Fibroblast of the conjunctiva (primary cell): ENCODE data around the gene CPA2.
A peak's percentile ranks its signal among the peaks of the same experiment; 100 is the strongest.
"Not testable (repeated sequence)": the region's sequence is repeated elsewhere in the genome, so short reads cannot be mapped to it uniquely, and the experiment has no call there.

Experiments
- DNase-seq: peaks from one replicate; pipeline ENCODE4 v3.0.0-alpha.2; 2010; ENCODE audit warnings: low read depth

Gene CPA2

DNA sequence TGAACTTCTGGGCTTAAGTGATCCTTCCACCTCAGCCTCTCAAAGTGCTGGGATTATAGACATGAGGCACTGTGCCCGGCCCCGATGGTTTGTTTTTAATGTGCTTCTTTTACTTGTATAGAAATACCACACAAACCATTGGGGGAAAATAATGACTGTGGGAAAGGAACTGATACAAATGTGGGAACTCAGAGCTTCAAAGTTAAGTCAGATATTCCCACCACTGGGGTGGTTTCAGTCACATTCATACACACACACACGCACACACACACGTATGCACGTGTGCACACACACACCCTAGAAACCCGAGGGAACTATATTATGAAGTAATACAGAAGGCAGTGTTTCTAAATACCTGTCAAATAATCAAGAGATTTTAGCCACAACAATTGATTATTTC, 43.3 kb downstream of the CPA2 start:
- no peak for DNase-seq

DNA sequence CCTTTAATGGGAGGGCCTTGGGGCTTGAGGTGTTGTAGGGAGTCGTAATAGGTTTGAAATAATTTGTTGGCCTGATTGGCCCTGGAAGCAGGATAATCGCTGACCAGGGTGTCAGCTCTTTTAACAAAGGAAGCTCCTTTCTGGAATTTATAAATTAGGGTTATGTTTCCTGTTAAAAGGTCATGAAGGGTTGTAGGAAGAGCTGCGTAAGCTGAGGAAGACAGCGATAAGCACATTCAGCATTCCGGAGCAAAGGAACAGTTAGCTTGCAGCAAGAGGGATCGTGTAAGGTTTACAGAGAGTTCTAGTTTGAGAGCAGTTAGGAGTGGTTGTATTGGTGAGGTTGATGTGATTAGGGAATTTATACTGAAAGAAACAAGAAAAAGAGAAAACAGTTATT, 47.6 kb downstream of the CPA2 start:
- no peak for DNase-seq

DNA sequence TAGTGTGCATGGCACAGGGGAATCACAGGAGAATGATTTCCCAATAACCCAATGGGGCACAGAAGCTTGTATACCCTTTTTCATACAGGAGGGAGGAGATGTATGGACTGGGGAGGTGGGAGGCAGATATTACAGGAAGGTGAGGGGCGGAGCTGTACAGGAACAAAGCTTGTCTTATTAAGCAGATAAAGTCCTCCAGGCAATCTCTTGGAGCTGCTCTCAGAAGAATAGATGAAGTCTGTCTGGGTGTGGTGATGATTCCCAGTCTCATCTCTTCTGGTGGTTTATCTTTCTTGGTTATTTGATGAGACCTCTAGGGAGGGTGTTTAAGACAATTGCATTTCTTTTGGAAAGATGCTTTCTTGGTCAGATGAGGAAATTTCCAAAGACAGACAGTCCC, 52.9 kb downstream of the CPA2 start:
- DNase-seq = no peak

DNA sequence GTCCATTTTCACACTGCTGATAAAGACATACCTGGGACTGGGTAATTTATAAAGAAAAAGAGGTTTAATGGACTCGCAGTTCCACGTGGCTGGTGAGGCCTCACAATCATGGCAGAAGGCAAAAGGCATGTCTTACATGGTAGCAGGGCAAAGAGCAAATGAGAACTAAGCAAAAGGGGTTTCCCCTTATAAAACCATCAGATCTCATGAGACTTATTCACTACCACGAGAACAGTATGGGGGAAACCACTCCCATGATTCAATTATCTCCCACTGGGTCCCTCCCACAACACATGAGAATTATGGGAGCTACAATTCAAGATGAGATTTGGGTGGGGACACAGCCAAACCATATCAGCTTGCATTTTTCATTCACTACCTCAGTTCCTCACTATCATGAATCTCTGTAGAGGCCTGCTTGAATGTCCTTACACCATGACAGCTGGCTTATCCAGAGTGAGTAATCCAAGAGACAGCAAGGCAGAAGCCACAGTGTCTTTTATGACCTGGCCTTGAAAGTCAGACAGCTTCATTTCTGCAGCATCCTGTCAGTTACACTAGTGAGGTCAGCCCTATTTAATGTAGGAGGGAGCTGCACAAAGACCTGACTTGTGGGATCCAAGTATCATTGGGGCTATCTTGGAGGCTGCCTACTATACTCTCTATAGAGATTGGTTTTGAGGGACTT, 55.0 kb downstream of the CPA2 start:
- not testable (repeated sequence) for DNase-seq

DNA sequence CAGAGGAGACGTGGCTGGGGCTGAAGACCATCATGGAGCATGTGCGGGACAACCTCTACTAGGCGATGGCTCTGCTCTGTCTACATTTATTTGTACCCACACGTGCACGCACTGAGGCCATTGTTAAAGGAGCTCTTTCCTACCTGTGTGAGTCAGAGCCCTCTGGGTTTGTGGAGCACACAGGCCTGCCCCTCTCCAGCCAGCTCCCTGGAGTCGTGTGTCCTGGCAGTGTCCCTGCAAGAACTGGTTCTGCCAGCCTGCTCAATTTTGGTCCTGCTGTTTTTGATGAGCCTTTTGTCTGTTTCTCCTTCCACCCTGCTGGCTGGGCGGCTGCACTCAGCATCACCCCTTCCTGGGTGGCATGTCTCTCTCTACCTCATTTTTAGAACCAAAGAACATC, 56.0 kb downstream of the CPA2 start:
- no peak for DNase-seq

DNA sequence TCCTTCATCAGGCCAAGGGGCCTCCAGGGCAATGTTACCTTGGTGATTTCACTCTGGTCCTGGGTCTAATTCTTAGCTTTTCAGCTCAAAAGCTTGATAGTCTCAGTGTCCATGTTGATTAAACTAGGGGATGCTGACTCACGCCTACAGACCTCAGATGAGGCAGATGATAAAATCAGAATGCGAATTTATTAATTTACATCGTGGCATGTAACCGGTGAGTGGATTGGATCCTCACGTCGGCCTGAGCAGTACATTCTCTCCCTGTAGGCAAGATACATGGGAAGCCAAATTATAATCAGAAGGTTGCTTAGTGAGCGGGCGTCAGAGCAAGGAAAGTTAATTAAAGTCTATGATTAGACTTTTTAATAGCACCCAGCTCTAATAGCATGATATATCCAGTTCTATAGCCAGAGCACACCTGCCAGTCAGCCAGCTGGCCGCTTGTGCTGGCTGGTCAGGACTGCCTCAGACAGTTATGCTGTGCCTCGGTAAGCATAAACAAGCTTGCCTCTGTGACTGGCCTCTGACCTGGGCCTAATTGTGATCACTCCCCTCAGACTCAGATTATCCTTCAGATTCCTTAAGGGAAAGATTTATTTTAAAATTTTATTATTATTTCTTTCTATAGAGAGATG, 57.8 kb downstream of the CPA2 start:
- DNase-seq = no peak

DNA sequence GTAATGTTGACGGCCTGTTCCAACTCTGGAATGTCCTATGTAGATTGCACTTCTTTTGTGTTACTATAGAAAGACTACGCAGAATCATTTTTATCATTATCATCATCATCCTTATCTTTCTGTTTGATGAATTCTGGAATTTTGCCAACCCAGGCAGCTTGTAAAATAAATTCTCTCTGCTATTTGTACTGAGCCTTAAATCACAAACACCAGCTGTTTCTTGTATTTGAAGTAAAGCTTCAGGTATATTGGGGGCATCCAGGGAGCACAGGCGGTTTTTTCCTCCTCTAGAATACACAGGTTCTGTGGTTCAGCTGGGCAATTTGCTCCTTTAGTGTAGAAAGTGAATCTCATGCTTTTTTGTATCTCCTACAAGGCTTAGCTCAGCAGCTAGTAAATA, 63.0 kb downstream of the CPA2 start:
- DNase-seq = no peak

DNA sequence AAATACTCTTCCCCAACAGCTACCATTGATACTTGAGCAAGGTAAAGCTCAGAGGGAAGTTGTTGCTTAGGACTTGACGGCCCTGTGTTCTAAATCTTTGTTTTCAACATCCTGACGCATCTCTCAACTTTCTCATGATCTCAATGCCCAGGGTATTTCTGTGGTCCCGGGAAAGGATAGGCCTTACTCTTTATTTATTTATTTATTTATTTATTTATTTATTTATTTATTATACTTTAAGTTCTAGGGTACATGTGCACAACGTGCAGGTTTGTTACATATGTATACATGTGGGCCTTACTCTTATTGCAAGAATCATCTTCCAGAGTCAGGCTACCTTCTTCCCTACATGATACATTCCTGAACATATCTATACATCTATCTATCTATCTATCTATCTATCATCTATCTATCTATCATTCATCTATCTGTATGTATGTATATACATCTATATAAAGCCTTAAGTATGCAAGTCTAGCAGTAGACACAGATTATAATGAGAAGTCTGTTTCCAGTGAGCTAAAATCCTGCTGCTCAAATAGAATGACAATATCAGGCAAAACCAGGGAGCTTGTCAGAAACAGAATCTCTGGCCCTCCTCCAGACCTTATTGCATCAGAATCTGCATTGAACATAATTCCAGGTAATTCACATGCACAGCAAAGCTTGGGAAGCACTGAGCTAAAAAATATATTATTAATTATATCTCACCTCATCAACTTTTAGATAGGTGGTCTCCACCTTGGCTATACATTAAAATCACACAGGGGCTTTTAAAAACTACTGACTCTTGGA, 65.8 kb downstream of the CPA2 start:
- DNase-seq = no peak

DNA sequence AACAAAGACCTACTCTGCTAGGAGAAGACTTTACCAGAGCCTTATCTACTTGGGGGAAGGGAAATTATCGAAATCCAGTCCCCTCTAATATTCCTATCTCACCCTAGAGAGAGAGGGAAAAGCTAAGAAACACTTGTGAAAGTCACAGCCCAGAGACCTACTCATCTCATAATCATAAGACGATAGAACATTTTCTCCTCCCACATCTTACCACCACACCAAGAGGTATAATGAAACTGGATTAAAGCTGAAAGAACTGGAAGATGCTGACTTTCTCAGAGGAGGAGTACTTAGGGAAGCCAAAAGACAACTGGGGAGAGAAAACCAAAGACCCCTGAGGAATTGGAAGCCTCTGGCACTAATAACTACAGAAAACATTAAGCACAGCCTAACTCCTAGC, 67.2 kb downstream of the CPA2 start:
- DNase-seq = no peak

DNA sequence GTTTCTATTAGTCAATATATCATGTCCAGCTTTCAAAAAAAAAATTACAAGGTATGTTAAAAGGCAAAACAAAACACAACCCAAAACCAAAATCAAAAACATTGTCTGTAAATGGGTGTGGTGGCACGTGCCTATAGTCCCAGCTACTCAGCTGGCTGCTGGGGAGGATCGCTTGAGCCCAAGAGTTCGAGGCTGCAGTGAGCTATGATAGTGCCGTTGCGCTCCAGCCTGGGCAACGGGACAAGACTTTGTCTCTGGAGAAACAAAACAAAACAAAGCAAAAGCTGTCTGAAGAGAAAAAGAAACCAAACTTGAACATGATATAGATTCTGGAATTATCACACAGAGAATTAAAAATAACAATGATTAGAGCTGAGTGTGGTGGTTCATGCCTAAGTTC, 67.6 kb downstream of the CPA2 start:
- DNase-seq = peak; percentile 26

DNA sequence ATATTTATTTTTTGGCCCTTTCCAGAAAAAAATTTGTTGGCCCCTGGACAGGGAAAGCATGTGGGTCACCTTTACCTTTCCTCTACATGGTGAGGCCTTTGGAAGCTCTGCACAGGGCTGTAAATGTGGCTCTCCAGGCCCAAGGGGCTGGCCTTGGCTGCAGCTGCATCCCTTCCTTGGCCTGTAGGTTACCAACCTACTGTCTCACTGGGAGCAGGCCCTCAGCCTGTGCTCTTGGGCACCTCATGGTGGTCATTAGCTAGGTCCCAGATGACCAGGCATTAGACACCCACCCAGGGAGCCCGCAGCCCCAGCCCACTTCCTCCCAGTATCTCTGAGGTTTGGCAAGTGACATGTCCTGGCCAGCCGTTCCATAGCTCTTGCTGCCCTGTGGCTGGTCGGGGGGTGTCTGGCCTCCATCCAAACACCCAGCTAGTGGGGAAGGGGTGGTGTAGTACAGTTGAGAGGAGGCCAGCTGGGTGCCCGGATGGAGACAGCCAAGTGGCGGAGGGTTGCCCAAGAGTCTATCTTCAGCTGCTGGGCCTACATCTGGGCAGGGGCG, 70.8 kb downstream of the CPA2 start:
- no peak for DNase-seq

DNA sequence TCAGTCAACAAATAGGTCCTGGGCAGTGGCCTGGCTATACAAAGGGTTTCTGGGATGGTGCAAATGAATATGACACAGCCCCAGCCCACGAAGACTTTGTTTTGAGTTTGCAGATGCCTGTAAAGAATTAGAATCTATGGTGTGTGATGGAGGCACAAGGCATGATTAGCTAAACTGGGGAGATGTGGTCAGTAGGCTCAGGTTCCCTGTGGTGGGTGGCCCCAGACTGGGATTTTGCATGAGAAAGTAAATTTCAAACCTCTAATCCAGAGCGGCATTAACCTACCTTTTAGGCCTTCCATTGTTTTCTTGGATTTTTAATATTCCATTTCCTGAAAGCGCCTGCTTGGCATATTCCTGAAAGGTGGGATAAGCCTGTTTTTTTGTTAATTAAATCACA, 71.6 kb downstream of the CPA2 start:
- no peak for DNase-seq
